DMS 273 (cell line): ENCODE results near the gene EIF4E1B.

Experiments
- DNase-seq: peaks from one replicate; lab custom pipeline; 2025; ENCODE audit not compliant: unreplicated experiment; lab: John Stamatoyannopoulos, UW

Gene EIF4E1B

DNA sequence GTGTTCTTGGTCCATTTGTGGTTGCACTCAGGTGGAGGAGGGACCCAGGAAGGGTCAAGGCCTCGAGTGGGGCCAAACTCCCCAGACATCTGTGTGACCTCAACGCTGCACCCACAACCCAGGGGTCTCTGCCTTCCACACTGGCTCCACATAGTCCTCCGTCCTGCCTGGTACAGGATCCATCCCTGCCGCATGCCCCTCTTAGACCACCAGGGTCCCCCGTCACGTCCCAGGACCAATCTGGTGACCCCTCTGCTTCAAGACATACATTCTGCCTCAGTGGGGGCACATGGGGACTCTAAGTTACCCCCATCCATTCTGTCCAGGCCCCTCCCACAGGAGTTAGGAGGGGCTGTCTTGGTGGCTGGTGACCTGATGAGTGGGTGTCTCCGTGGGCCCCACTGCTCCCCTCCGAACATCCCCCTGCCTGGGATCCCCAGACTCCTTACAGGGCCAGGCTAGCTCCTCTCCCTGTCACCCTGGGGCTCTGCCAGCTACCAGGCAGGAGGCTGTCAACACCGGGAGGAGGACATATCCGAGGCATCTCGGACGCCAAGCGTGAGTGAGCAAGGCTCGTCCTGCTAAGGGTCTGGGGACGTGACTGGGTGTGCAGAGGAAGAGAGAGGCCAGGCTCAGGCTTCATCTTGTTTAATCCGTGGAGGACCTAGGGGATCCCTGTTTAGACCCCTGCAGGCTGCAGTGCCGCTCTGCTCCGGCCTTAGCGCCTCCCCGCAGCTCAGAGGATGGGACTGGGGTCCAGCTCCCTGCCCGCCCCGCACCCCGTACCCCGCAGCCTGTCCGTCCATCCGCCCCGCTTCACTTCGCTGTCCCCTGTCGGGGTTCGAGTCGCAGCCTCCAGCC is 49.1 kb downstream of the EIF4E1B start:
- no peak for DNase-seq

DNA sequence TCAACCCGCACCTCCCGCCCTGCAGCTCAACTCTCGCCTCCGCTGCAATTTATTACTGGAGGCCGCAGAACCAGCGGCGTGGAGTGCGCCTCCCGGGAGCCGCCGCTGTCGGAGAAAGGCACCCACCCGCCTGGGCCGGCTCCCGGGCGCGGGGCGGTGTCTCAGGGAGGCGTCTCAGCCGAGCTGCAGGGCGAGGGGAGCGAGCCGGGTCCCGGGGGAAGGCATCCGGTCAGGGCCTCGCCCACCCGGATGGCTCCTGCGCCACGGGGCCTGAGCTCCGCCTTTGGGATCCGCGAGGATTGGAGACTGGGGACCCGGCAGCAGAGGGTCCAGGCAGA is 49.7 kb downstream of the EIF4E1B start:
- DNase-seq = no peak

- no peak for DNase-seq
Measured at GRCh38 chr5:176682016-176682531, 51.6 kb downstream of the EIF4E1B start.

- no peak for DNase-seq
Measured at GRCh38 chr5:176685010-176685409, 54.5 kb downstream of the EIF4E1B start.

DNA sequence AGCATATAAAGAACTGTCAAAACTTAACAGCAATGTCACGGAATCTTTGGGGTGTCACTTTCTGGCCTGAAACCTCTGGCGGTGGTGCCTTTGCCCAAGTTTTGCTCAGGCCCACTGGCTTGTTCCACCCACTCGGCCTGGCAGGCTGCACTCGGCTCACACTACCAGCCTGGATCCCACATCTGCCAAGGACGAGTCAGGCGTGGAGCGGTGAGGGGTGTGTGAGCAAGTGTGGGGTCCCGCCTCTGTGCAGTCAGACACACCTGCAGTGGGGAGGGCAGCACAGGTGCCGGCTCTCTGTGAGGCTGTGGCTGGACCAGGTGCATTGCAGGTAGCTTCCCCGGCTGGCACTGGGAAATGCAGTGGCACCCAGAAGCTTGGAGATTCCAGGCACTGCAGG is 56.8 kb downstream of the EIF4E1B start:
- no peak for DNase-seq

GRCh38 chr5:176687881-176688280 is 57.4 kb downstream of the EIF4E1B start:
- no peak for DNase-seq

- no peak for DNase-seq
Measured at GRCh38 chr5:176690911-176691310, 60.4 kb downstream of the EIF4E1B start.

DNA sequence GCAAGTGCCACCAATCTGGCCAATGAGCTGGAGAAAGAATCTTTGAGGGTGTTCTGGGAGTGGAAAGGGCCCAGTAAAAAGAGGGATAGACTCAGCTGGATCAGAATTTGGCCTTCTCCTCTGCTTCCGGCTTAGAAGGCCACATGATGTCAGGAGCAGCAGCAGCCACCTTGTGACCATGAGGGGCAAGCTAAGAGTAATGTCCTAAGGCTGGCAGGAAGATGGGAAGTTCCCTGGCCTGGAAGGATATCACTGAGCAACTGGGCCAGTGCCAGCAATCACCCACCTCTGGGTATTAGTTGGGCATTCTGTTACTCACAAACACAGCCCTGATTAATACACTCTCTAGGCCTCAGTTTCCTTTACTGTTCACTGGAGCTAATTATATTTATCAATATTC is 61.0 kb downstream of the EIF4E1B start:
- no peak for DNase-seq

DNA sequence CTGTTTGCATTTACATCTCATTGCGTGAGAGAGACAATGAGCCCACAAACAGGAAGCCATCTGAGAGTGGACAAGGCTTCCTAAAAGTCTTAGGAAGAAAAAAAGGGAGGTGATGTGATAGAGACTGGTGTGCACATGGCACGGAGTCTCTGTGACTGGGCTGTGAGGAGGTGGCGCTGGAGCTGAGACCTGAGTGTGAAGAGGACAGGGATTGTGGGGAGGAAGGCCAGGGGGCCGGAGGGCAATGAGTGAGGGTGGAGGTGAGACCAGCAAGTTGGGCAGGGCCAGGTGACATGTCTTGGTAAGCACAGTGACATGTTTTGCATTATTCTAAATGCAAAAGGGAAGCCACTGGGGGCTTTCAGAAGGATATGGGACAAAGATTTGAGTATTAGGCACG is 61.9 kb downstream of the EIF4E1B start:
- DNase-seq = no peak

- no peak for DNase-seq
Measured at GRCh38 chr5:176692839-176693476, 62.5 kb downstream of the EIF4E1B start.

- DNase-seq = peak; percentile 53
Measured at GRCh38 chr5:176693477-176693851, 63.0 kb downstream of the EIF4E1B start.

DNA sequence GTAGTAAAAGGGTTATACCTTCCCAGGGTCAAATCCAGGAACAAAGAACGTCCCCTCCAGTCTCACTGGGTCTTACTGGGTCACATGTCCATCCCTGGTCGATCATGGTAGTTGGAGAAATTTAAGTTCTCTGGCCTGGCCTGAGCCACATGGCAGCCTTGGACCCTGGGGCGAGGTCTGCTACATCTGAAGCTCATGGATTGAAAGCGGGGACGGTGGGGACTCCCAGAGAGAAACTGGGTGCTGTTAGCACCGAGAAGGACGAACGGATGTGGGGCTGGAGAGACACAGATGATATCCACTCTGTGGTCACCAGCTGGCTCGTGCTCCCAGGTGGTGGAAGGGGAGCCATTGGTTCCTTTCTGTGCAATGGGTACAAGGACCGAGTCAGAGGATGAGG is 63.7 kb downstream of the EIF4E1B start:
- DNase-seq = no peak

DNA sequence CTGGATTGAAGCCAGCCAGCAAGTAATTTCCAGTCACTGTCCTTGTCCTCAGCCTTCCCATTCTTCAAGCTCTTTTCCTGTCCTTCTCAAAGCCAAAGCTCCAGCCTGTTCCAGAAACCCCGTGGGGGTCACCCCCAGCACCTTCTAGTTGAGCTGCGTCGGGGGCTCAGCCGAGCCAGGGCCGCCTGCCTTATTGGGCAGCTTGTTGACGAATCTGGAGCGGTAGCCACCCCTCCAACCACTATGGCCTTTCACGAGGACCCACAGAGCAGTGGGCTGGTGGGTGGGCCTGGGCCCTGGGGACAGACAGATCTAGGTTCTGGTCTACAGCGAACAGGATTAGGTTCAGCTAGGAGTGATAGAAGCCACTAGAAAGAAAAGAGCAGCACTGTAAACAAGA is 64.2 kb downstream of the EIF4E1B start:
- no peak for DNase-seq

- no peak for DNase-seq
Measured at GRCh38 chr5:176695073-176695472, 64.6 kb downstream of the EIF4E1B start.
